GM21360 (cell line): ENCODE results near the gene DNAJB1.
"Not testable (repeated sequence)": the region's sequence is repeated elsewhere in the genome, so short reads cannot be mapped to it uniquely, and the experiment has no call there.

Experiments
- ATAC-seq: cut with Tn5 transposase; IDR thresholded peaks from one replicate; pipeline ENCODE4 v1.9.1; 2021; ENCODE audit warnings: mild to moderate bottlenecking, moderate library complexity; ENCODE audit not compliant: unreplicated experiment

Gene DNAJB1

DNA sequence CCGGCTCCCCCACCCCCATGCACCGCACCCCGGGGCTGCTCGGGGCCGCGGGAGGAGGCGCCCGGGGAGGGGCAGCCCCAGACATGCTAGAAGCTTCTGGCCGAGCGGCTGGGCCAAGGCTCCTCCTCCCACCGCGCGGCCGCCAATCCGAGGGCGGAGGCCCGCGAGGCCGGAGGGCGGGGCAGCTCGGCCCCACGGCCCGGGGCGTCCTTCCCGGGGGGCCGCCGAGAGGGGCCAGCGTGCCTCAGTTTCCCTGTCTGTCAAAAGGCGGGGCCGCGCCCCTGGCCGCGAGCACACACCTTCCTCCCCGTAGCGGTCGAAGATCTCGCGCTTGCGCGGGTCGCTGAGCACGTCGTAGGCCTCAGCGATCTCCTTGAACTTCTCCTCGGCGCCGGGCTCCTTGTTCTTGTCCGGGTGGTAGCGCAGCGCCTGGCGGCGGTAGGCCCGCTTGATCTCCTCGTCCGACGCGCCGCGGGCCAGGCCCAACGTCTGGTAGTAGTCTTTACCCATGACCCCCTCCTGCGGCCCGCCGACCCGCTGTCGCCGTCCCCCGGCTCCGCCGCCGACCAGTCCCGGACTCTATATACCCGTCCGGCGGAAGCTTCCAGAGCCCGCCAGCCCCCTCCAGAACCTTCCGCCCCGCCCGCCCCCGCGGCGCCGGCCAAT, at the start of gene DNAJB1:
Gene DNAJB1 (minus strand): TSS at position 558 of the 666 bp plus-strand sequence. CDS start 48 bp downstream, at position 510.
- peak; percentile 54 for ATAC-seq

GRCh38 chr19:14567079-14567478, 48.9 kb upstream of the DNAJB1 start:
- no peak for ATAC-seq

- ATAC-seq: no peak
These were observed 48.5 kb upstream of the DNAJB1 start for GRCh38 chr19:14566712-14567077.

DNA sequence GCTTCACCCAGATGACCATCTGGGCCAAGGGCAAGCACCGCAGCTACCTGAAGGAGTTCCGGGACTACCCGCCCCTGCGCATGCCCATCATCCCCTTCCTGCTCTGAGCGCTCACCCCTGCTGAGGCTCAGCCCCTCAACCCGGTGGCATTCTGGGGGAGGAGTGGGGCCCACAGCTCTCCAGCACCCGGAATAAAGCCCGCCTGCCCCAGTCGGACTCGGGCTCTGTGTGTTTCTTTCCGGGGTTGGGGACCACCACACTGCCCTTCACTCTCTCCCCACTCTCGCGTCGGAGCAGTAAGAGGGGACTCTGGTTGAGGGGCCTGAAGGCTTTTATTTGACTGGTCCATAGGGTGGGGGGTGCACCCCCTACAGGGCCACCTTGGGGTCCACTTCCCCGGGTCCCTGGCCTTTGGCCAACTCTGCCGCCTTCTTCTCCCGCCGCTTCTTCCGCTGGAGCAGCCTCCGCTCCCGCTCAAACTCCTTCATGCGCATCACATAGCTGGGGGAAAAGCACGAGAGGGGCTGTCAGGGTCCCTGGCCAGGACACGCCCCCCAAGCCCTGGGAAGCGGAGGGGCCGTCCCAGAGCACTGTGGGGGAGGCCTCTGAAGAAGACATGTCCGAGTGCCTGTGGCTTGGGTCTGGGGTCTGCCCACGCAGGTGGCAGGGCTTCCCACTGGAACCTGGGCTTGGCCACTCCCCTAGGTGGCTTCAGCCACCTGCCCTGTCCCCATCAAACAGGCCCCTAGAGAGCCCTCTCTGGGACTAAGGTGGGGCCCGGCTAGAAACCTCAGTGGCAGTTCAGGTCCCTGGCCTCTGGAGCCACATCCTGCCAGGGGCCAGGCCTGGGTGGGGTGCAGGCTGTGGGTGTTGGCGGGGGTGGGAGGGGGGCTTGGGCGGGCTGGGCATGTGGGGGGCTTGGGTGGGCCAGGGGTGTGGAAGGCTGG, 47.8 kb upstream of the DNAJB1 start:
- ATAC-seq: no peak

DNA sequence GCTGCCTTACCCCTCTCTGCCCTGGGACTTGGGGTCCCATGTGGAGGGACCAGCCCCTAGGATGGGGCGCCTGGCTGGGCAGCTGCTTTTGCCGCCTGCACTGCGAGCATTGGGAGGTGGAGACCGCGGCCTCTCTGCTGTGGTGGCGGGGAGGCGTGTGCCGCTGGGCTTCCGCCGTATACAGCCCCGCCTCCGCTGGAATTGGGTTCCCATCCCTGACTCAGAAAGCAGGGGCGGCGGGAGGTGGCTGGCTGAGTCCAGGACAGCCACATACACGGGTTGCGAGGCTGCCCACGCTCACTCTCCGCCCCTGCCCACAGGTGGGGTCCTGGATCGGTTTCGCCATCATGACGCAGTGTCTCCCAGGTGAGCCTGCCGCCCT, 47.1 kb upstream of the DNAJB1 start:
- ATAC-seq: no peak

GRCh38 chr19:14564652-14565297, 46.6 kb upstream of the DNAJB1 start:
- not testable (repeated sequence) for ATAC-seq

- ATAC-seq: no peak
These were observed 45.9 kb upstream of the DNAJB1 start for GRCh38 chr19:14563989-14564651.

DNA sequence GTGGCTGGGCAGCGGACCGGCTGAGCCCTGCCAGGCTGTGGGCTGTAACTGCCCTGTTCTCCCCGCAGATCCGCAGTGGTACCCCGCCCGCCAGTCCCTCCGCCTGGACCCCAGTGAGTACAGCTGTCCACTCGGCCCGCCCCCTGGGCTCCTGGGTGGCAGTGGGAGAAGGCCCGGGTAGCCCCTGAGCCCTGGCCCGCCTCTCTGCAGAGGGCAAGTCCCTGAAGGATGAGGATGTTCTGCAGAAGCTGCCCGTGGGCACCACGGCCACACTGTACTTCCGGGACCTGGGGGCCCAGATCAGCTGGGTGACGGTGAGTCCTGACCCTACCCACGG, 45.4 kb upstream of the DNAJB1 start:
- no peak for ATAC-seq

DNA sequence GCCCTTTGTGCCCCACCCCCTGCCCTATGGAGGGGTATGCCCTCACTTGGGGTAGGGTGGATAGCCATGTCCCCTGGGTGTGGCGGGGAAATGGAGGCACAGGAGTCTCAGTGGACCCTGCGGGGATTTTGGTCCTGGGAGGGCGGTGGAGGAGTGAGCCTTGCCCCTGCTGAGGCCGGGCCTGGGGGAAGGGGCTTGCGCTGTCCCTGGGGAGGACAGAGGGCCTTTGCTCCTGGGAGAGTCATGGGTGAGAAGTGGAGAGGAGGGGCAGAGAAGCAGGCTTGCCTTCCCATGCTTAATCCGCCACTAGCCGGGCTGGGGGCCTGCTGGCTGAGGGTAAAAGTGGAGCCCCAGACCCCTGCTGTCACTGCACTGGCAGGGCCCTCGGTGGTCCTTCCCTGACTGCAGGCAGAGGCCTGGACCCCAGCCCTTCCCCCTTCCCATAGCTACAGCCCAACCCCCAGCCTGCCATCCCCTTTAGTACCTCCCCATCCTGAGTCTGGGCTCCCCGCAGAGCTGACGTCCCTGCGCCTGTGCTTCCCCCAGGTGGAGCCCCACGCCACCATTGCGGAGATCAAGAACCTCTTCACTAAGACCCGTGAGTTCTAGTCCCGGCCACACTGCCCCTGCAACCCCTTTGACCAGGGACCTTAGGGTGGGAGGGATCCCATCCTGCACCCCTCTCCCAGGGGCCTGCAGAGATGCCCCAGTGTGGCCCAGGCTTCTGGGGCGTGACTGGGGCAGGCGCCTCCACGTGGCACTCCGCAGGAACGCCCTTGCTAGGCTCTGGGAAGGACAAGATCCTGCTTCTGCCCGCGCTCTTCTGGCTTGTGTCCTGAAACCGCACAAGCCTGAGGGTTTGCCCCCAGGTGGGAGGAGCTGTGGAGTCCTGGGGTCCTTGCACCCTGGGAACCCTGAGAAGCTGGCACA, 44.7 kb upstream of the DNAJB1 start:
- no peak for ATAC-seq

- no peak for ATAC-seq
These were observed 43.7 kb upstream of the DNAJB1 start for GRCh38 chr19:14561847-14562351.

DNA sequence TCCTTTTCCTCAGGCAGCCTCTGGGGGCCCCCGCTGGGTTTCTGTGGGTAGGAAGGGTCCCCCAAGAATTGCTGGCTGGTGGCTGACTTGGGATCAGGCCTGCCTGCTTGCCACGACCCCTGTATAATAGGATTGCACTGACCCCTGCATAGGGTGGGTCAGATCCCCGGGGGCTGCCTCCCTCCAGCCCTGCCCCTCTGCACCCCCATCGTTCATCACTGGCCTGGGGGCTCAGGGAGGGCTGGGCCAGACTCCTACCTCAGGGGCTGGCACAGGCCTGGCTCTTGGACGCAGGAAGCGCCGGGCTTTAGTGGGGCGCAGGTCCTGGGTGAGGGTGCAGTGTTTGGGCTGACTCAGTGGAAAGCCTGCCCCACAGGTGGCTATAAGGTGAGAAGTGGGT, 43.1 kb upstream of the DNAJB1 start:
- no peak for ATAC-seq

DNA sequence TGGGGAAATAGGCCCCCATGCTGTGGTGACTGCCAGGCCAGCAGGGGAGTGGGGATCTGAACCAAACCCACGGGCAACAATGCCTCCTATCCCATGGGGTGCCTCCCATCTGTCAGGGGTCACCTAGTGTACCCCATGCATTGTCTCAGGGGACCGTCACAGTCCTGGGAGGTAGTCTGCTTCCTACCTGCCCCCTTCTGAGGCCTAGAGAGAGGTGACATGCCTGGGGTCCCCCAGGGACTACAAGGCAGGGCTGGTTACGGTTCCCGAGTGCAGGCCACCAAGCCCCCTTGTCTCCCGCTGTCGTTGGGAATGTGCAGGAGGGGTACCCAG, 42.5 kb upstream of the DNAJB1 start:
- no peak for ATAC-seq

DNA sequence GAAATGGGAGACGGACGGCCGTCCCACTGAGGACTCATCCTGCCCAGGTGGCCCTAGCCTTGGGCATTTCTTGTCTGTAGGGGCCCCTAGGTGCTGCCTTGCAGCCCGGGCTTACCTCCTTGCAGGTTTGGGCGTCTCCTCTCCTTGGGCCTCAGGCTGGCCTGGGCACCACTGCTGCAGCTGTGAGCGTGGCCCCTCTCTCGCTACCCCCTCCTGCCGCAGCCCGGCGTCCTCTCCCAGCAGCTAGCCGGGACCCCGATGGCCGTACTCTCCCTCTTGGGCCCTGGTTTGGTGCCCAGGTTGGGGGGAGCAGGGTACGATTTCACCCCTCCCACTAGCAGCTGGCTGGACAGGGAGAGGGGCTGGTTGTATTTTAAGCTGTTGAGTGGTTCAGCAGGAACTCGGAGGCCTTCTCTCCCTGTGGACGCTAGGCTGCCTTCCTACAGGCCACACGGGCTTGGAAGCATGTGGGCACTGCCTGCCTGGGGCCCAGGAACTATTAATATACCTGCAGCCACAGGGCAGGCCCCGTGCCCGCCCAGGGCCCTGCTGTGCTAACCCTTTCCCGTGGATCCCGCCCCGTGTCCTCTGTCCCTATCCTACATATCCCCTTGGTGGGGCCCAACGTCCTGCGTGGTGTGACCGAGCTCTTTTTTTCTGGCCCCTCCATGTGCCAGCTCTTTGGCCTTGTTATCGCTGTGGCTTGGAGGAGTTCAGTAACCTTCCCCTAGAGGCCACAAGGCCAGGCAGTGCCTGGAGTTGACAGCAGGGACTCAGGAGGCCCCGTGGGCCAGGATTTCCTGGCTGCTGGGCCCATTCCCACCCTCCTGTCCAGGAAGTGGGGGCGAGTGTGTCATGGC, 41.9 kb upstream of the DNAJB1 start:
- ATAC-seq: no peak

- no peak for ATAC-seq
These were observed 40.3 kb upstream of the DNAJB1 start for GRCh38 chr19:14558370-14559066.

GRCh38 chr19:14556662-14557188, 38.5 kb upstream of the DNAJB1 start:
- no peak for ATAC-seq

- ATAC-seq: no peak
These were observed 37.9 kb upstream of the DNAJB1 start for GRCh38 chr19:14555918-14556661.

DNA sequence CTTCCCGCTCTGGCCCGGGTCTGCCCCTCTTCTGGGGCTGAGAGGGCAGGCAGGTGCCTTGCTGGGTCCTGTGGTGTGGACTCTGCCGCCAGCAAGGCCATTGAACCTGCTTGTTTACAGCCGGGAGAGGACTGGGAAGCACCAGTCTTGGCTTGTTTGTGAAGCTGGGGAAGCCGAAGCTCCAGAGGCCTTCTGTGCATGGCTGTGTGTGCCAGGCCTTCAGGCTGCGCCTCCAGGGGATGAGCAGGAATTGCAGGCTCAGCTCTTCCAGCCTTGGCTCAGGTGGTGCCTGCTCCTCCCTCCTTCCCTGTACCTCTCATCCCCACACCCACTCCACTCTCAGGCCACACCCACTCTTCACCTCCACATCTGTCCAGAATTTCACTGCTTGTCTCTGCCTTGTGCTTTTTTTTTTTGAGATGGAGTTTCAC, 36.2 kb upstream of the DNAJB1 start:
- ATAC-seq: no peak

GRCh38 chr19:14553939-14554243, 35.7 kb upstream of the DNAJB1 start:
- no peak for ATAC-seq
